Measurements from ENCODE around the gene SCO2.

SCO2 gene

DNA sequence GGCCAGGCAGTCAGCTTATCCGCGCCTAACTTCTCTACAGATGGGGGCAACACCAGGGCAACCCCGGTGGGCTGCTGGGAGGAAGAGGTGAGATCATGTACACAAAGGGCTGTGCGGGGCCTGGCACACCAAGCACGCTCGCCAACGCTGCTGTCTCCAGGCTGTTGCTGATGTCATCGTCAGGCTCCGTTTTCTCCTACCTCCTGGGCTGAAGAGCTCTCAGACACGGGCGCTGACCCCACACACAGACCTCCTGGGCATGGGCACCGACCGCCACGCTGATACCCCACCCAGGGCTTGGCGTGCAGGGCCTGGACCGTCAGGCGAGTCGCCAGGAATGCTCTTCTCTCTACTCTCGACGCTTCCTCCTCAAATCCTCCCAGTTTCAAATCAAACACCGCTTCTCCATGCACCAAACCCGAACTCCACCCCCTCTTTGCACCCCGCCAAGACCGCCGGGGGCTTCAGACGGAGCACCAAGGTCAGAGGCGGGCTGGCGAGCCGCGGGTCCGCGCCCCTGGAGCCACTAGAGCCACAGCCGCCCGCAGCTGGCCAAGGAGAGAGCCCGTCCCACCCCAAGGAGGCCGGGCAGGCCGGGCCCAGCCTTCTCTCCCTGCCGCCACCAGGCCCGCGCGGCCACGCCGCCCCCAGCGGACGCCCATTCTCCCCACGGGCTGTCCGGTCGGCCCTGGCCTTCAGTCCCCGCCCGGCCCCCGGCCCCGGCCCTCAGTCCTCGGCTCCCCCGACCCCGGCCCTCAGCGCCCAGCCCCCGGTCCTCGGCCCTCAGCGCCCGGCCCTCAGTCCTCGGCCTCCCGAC, 51.3 kb downstream of the SCO2 start:
- DNase-seq = no peak
